GM12878 (cell line): Measurements from ENCODE around the gene PARP1. TPM values are rescaled to one million over a fixed set of nuclear protein-coding genes. Genes with fewer than 3 reads are reported as not detected.

ENCODE experiments used
- CHD1 ChIP-seq: IDR thresholded peaks from 2 replicates; pipeline ENCODE4 v1.6.1; 2012; ENCODE audit warnings: low read depth, low read length, improper control_type of control experiment
- DPF2 ChIP-seq: fragments of 450-650 bp; IDR thresholded peaks from 2 replicates; pipeline ENCODE4 v1.6.1; 2017; ENCODE audit warnings: mild to moderate bottlenecking
- ESRRA ChIP-seq: IDR thresholded peaks from 2 replicates; pipeline ENCODE4 v1.6.1; 2012; ENCODE audit warnings: mild to moderate bottlenecking, low read length, improper control_type of control experiment
- ETV6 ChIP-seq, 2 experiments: fragments of 450-650 bp in 1 of 2; IDR thresholded peaks in 1 of 2; conservative IDR thresholded peaks in 1 of 2; 2 replicates each; pipeline ENCODE4 v1.6.1; 2014; ENCODE audit warnings: antibody characterized with exemption in 1 of 2, borderline replicate concordance in 1 of 2, low read depth in 1 of 2, mild to moderate bottlenecking in 1 of 2, moderate library complexity in 1 of 2
- FOXM1 ChIP-seq: IDR thresholded peaks from 2 replicates; pipeline ENCODE4 v1.6.1; 2012; ENCODE audit warnings: low read depth, mild to moderate bottlenecking, inconsistent platforms, low read length, moderate library complexity
- LARP7 ChIP-seq: fragments of 450-650 bp; IDR thresholded peaks from 2 replicates; pipeline ENCODE4 v1.6.1; 2017; ENCODE audit warnings: mild to moderate bottlenecking
- MEF2B ChIP-seq: fragments of 450-650 bp; IDR thresholded peaks from 2 replicates; pipeline ENCODE4 v1.6.1; 2018; ENCODE audit warnings: mild to moderate bottlenecking, moderate library complexity; ENCODE audit not compliant: partially characterized antibody, poor library complexity, severe bottlenecking
- MTA2 ChIP-seq: fragments of 450-650 bp; IDR thresholded peaks from 2 replicates; pipeline ENCODE4 v1.6.1; 2016; ENCODE audit warnings: low read depth, mild to moderate bottlenecking, moderate library complexity
- MTA3 ChIP-seq: IDR thresholded peaks from 2 replicates; pipeline ENCODE4 v1.6.1; 2012; ENCODE audit warnings: low read length, inconsistent platforms, borderline replicate concordance
- SIN3A ChIP-seq: IDR thresholded peaks from 2 replicates; pipeline ENCODE4 v1.6.1; 2012; ENCODE audit warnings: low read depth, low read length, improper control_type of control experiment
- SMAD1 ChIP-seq: fragments of 450-650 bp; IDR thresholded peaks from 2 replicates; pipeline ENCODE4 v1.6.1; 2018; ENCODE audit warnings: mild to moderate bottlenecking, low read depth; ENCODE audit not compliant: partially characterized antibody
- SP1 ChIP-seq: IDR thresholded peaks from one replicate; pipeline ENCODE4 v1.6.1; 2011; ENCODE audit warnings: low read depth, low read length
- SPI1 ChIP-seq: IDR thresholded peaks from 2 replicates; pipeline ENCODE4 v1.6.1; 2011; ENCODE audit warnings: low read depth, mild to moderate bottlenecking, low read length, moderate library complexity, borderline replicate concordance; ENCODE audit not compliant: insufficient read depth
- SUZ12 ChIP-seq: fragments of 200-600 bp; sonication (generic); IDR thresholded peaks from one replicate; pipeline ENCODE4 v1.6.1; 2018; ENCODE audit warnings: antibody characterized with exemption, mild to moderate bottlenecking; ENCODE audit not compliant: unreplicated experiment
- ZNF217 ChIP-seq: fragments of 450-650 bp; IDR thresholded peaks from 2 replicates; pipeline ENCODE4 v1.6.1; 2017; ENCODE audit warnings: antibody characterized with exemption, mild to moderate bottlenecking
- ZNF24 ChIP-seq: fragments of 450-650 bp; IDR thresholded peaks from 2 replicates; pipeline ENCODE4 v1.6.1; 2017; ENCODE audit warnings: antibody characterized with exemption, mild to moderate bottlenecking
- ZNF592 ChIP-seq: fragments of 450-650 bp; IDR thresholded peaks from 2 replicates; pipeline ENCODE4 v1.6.1; 2017; ENCODE audit warnings: mild to moderate bottlenecking, moderate library complexity
- polyA plus RNA-seq, 11 experiments: library from polyadenylated mRNA; depleted of rRNA in 4 of 11; unstranded in 6 of 11; stranded (reverse) in 5 of 11; fragments of >200 nt; fragmentation: Nextera tagmentation in 4 of 11; fragmentation: Illumina TruSeq in 1 of 11; extraction: Ambion mirVana in 4 of 11; extraction: Trizol in 1 of 11; gene quantifications; 1 replicate in 1 of 11; 2 replicates in 10 of 11; pipeline versions ENCODE4 v1.2.1 to v1.2.3, GENCODE V29; 2011 to 2016; ENCODE audit warnings: inconsistent platforms in 2 of 11, missing spikeins in 2 of 11, low read depth in 1 of 11
- total RNA-seq, 4 experiments: library from RNA; depleted of rRNA in 3 of 4; stranded (reverse); fragments of >200 nt in 3 of 4; fragmentation: Illumina TruSeq in 1 of 4; extraction: Trizol in 1 of 4; gene quantifications; 2 replicates each; pipeline versions ENCODE4 v1.2.1 to v1.2.3, GENCODE V29; 2013 to 2021

PARP1 gene
- total and polyA plus RNA-seq, 10 of the 15 experiments (the other 5 are each of a cell fraction or from before 2014, with no cell fraction given): 113 to 287 (median 265) TPM

- TF ChIP-seq SPI1 (no peak), SP1 (no peak), CHD1 (no peak), MEF2B (peak; percentile 61), MTA2 (no peak), ZNF24 (no peak), SIN3A (no peak), DPF2 (no peak), ZNF217 (no peak), SMAD1 (no peak), SUZ12 (no peak), LARP7 (no peak), MTA3 (no peak), ETV6 (conservative IDR thresholded peaks at IDR 0.05 in 1 of 2, IDR thresholded peaks at IDR 0.05 in 1 of 2; ENCODE audit: borderline replicate concordance in 1 of 2, low read depth in 1 of 2) (no peak), ESRRA (no peak), ZNF592 (no peak), FOXM1 (peak; percentile 59; the same call in 1 of the 2 replicates)
Measured at GRCh38 chr1:226407199-226407496, 745 bp downstream of the PARP1 start (continued).
